ENCODE results near the gene DNAH11. TPM values are rescaled to one million over a fixed set of nuclear protein-coding genes. Genes with fewer than 3 reads are reported as not detected.
A peak's percentile ranks its signal among the peaks of the same experiment; 100 is the strongest.

Gene DNAH11
- total and polyA plus RNA-seq, 4 donors, result 0.05 to 0.50 (median 0.11) TPM

DNA sequence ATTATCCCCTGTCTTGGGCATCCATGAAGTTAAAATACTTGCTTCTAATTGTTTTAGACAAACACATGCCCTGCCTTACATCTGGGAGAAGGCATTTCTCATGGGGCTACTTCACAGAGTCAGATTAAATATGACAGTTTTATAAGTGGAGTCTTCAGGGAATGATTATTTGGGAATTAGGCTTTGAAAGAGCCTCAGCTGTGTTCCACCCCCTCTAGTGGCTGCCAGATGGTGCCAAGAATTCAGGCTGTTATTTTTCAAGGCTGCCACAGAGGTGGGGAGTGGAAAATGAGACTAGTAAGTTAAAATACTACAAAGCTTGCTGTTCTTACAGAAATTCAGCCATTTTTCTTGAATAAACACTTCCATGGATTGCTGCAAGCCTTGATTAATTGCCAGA is 45.8 kb upstream of the DNAH11 start:
- DNase-seq (ENCODE audit: low spot score), result no peak
- no peak overlapping the region for H3K9ac ChIP-seq (ENCODE audit: low read depth in 1 of 2, low read length in 2 of 2)
- no peak overlapping the region for H3K4me3 ChIP-seq (ENCODE audit: low read depth in 1 of 3, low read length in 3 of 3)
- peaks cover 0 to 2% (median under 1%) of the 10 kb centered on the region in 4 donors for H3K36me3 ChIP-seq (ENCODE audit: control insufficient read depth in 4 of 4, insufficient read depth in 3 of 4, low read depth in 1 of 4, low read length in 3 of 4)
- H3K27me3 ChIP-seq (ENCODE audit: control insufficient read depth in 4 of 4, insufficient read depth in 4 of 4, low read length in 3 of 4), result no peaks in the 10 kb centered on the region
- no peaks in the 10 kb centered on the region for H3K4me1 ChIP-seq (ENCODE audit: control insufficient read depth in 4 of 4, insufficient read depth in 4 of 4, low read length in 3 of 4)
- peak in 1 of 2 donors; percentile 76 for TF ChIP-seq RAD21 (IDR thresholded peaks at IDR 0.05)
- no peak for TF ChIP-seq HNF4A (conservative IDR thresholded peaks at IDR 0.05)
- no peak overlapping the region for H3K27ac ChIP-seq (ENCODE audit: low read depth in 1 of 2, low read length in 2 of 2)
- H3K9me3 ChIP-seq (ENCODE audit: control insufficient read depth in 4 of 4, low read length in 3 of 4), result peaks cover 0 to 10% (median 0%) of the 10 kb centered on the region in 4 donors

DNA sequence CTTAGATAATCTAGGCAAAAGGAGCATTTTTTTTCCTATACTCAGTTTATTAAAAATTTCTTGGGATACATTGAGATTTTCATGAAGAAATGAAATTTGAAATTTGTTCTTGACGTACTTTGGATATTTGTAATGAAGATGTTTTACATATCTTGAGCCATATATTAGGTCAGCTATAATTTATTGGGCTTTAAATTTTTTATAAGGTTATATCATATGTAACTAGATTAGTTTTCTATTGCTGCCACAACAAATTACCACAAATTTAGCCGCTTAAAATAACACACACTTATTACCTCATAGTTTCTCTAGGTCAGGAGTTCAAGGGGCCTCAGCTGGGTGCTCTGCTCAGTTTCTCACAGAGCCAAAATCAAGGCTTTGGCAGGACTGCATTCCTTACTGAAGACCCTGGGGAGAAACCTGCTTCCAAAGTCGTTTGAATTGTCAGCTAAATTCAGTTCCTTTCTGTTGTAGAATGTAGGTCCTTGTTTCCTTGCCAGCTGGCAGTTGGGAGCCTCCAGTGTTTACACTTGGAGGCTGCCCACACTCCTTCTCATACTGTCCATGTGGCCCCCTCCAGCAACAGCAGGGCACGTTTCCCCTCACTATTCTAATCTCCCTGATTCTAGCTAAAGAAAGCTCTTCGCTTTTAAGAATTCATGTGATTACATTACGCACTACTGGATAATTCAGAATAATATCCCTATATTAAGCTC is 42.6 kb upstream of the DNAH11 start:
- TF ChIP-seq YY1 (IDR thresholded peaks at IDR 0.05), result no peak
- TF ChIP-seq RAD21 (IDR thresholded peaks at IDR 0.05), result no peak
- TF ChIP-seq, protein P1, sequence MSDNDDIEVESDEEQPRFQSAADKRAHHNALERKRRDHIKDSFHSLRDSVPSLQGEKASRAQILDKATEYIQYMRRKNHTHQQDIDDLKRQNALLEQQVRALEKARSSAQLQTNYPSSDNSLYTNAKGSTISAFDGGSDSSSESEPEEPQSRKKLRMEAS (IDR thresholded peaks at IDR 0.05), result no peak
- no peak for TF ChIP-seq HNF4A (conservative IDR thresholded peaks at IDR 0.05)
- no peak for TF ChIP-seq GABPA (IDR thresholded peaks at IDR 0.05 in 1 of 2, conservative IDR thresholded peaks at IDR 0.05 in 1 of 2)
- TF ChIP-seq HNF4G (IDR thresholded peaks at IDR 0.05), result no peak
- no peaks in the 10 kb centered on the region for H3K4me1 ChIP-seq (ENCODE audit: control insufficient read depth in 4 of 4, insufficient read depth in 4 of 4, low read length in 3 of 4)
- no peak overlapping the region for H3K9ac ChIP-seq (ENCODE audit: low read depth in 1 of 2, low read length in 2 of 2)
- no peak for DNase-seq (ENCODE audit: low spot score)
- H3K36me3 ChIP-seq (ENCODE audit: control insufficient read depth in 4 of 4, insufficient read depth in 3 of 4, low read depth in 1 of 4, low read length in 3 of 4), result peaks cover 0 to 1% (median 0%) of the 10 kb centered on the region in 4 donors
- H3K9me3 ChIP-seq (ENCODE audit: control insufficient read depth in 4 of 4, low read length in 3 of 4), result peaks cover 0 to 2% (median 0%) of the 10 kb centered on the region in 4 donors
- H3K27me3 ChIP-seq (ENCODE audit: control insufficient read depth in 4 of 4, insufficient read depth in 4 of 4, low read length in 3 of 4), result no peaks in the 10 kb centered on the region
- 88% methylated on average over 6 of the region's 6 CpGs for WGBS
- H3K4me3 ChIP-seq (ENCODE audit: low read depth in 1 of 3, low read length in 3 of 3), result no peak overlapping the region
- no peak overlapping the region for H3K27ac ChIP-seq (ENCODE audit: low read depth in 1 of 2, low read length in 2 of 2)

DNA sequence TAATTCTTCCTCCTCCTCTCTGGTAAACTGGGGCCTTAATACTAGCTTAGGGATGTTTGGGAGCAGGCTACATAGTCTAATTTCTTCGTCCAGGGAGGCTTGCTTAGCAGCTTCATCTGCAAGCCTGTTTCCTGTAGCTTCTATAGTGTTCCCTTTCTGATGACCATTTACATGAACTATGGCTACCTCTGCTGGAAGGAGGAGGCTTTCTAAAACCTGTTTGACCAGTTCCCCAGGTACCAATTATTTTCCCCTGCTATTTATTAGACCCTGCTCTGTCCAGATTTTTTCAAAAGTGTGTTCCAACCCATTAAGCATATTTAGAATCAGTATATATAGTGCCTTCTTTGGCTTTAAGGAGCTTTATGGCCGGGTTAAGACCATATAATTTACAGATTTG is 38.8 kb upstream of the DNAH11 start:
- H3K4me3 ChIP-seq (ENCODE audit: low read depth in 1 of 3, low read length in 3 of 3), result no peak overlapping the region
- H3K36me3 ChIP-seq (ENCODE audit: control insufficient read depth in 4 of 4, insufficient read depth in 3 of 4, low read depth in 1 of 4, low read length in 3 of 4), result no peaks in the 10 kb centered on the region
- no peak overlapping the region for H3K9ac ChIP-seq (ENCODE audit: low read depth in 1 of 2, low read length in 2 of 2)

More for the DNA sequence above, 38.8 kb upstream of the DNAH11 start:
- DNase-seq (ENCODE audit: low spot score), result no peak
- TF ChIP-seq GABPA (IDR thresholded peaks at IDR 0.05 in 1 of 2, conservative IDR thresholded peaks at IDR 0.05 in 1 of 2) (no peak), RAD21 (IDR thresholded peaks at IDR 0.05) (no peak)
- TF ChIP-seq, protein P2, sequence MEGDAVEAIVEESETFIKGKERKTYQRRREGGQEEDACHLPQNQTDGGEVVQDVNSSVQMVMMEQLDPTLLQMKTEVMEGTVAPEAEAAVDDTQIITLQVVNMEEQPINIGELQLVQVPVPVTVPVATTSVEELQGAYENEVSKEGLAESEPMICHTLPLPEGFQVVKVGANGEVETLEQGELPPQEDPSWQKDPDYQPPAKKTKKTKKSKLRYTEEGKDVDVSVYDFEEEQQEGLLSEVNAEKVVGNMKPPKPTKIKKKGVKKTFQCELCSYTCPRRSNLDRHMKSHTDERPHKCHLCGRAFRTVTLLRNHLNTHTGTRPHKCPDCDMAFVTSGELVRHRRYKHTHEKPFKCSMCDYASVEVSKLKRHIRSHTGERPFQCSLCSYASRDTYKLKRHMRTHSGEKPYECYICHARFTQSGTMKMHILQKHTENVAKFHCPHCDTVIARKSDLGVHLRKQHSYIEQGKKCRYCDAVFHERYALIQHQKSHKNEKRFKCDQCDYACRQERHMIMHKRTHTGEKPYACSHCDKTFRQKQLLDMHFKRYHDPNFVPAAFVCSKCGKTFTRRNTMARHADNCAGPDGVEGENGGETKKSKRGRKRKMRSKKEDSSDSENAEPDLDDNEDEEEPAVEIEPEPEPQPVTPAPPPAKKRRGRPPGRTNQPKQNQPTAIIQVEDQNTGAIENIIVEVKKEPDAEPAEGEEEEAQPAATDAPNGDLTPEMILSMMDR (IDR thresholded peaks at IDR 0.05; ENCODE audit: low read depth, low read length, missing input control), result no peak
- H3K27ac ChIP-seq (ENCODE audit: low read depth in 1 of 2, low read length in 2 of 2), result no peak overlapping the region
- no peaks in the 10 kb centered on the region for H3K9me3 ChIP-seq (ENCODE audit: control insufficient read depth in 4 of 4, low read length in 3 of 4)
- H3K4me1 ChIP-seq (ENCODE audit: control insufficient read depth in 4 of 4, insufficient read depth in 4 of 4, low read length in 3 of 4), result peaks cover 0 to 5% (median 0%) of the 10 kb centered on the region in 4 donors
- no peaks in the 10 kb centered on the region for H3K27me3 ChIP-seq (ENCODE audit: control insufficient read depth in 4 of 4, insufficient read depth in 4 of 4, low read length in 3 of 4)
- 92% methylated on average over 2 of the region's 2 CpGs for WGBS

All from liver (tissue), 9 donors.